CD4-positive, alpha-beta T cell (primary cell): ENCODE results near the gene HSDL2. TPM values are rescaled to one million over a fixed set of nuclear protein-coding genes. Genes with fewer than 3 reads are reported as not detected.
"Not testable (repeated sequence)": the region's sequence is repeated elsewhere in the genome, so short reads cannot be mapped to it uniquely, and the experiment has no call there.

ENCODE experiments used
- ATAC-seq: fragments of 200-7000 bp; cut with Tn5 transposase; one replicate; pipeline ENCODE4 v1.10.0; 2022; ENCODE audit warnings: mild to moderate bottlenecking; ENCODE audit not compliant: poor library complexity
- CTCF ChIA-PET: fragments of 350-600 bp; sonication (Branson Sonifier 250); formaldehyde crosslinking; loops from one replicate; lab custom pipeline; 2021; ENCODE audit warnings: antibody characterized with exemption, inconsistent platforms; lab: Charles Lee
- POLR2A ChIA-PET: fragments of 350-600 bp; sonication (Branson Sonifier 250); formaldehyde crosslinking; loops from one replicate; lab custom pipeline; 2021; ENCODE audit warnings: antibody characterized with exemption, inconsistent platforms; lab: Charles Lee
- DNase-seq, 14 experiments: peaks; one replicate each; pipeline ENCODE4 v3.0.0-alpha.2; 2013 to 2020; ENCODE audit warnings: mixed read lengths in 2 of 14
- H3K27ac ChIP-seq, 2 donors: one replicate each; pipeline versions ENCODE4 v1.5.1 to v1.7.0; 2013; ENCODE audit warnings: low read length in 2 of 2, low read depth in 1 of 2, mild to moderate bottlenecking in 1 of 2
- H3K27me3 ChIP-seq, 2 experiments: 1 replicate in 1 of 2; 2 replicates in 1 of 2; pipeline versions ENCODE4 v1.6.1 to v1.7.0; 2013; ENCODE audit warnings: low read length in 2 of 2, control low read depth in 1 of 2, mild to moderate bottlenecking in 1 of 2, moderate library complexity in 1 of 2; ENCODE audit not compliant: insufficient read depth in 2 of 2, control insufficient read depth in 1 of 2
- H3K36me3 ChIP-seq: one replicate; pipeline ENCODE4 v1.6.1; 2013; ENCODE audit warnings: low read length, control low read depth; ENCODE audit not compliant: insufficient read depth
- H3K4me1 ChIP-seq: one replicate; pipeline ENCODE4 v1.6.1; 2013; ENCODE audit warnings: low read length, control low read depth; ENCODE audit not compliant: insufficient read depth
- H3K4me3 ChIP-seq: one replicate; pipeline ENCODE4 v1.5.1; 2013; ENCODE audit warnings: mild to moderate bottlenecking, low read length, moderate library complexity
- H3K9me3 ChIP-seq, 2 experiments: 1 replicate in 1 of 2; 2 replicates in 1 of 2; pipeline versions ENCODE4 v1.6.1 to v1.7.0; 2013; ENCODE audit warnings: low read length in 2 of 2, mild to moderate bottlenecking in 2 of 2, control low read depth in 1 of 2, moderate library complexity in 1 of 2; ENCODE audit not compliant: control insufficient read depth in 1 of 2, insufficient read depth in 1 of 2
- H3K27ac Mint-ChIP-seq: one replicate; pipeline ENCODE4 v1.8.0; 2020; ENCODE audit warnings: mixed read lengths
- H3K27me3 Mint-ChIP-seq: one replicate; pipeline ENCODE4 v1.8.0; 2021; ENCODE audit warnings: mixed read lengths
- H3K36me3 Mint-ChIP-seq: one replicate; pipeline ENCODE4 v1.8.0; 2021; ENCODE audit warnings: low read depth, mixed read lengths
- H3K4me1 Mint-ChIP-seq: one replicate; pipeline ENCODE4 v1.8.0; 2021; ENCODE audit warnings: low read depth, mixed read lengths
- H3K4me3 Mint-ChIP-seq: one replicate; pipeline ENCODE4 v1.8.0; 2020; ENCODE audit warnings: mild to moderate bottlenecking, mixed read lengths
- H3K9me3 Mint-ChIP-seq: one replicate; pipeline ENCODE4 v1.8.0; 2020; ENCODE audit warnings: mixed read lengths
- intact Hi-C, 2 experiments: fragments of 100-400 bp; cut with DNase I in 1 of 2; cut with micrococcal nuclease in 1 of 2; formaldehyde crosslinking; loops; one replicate each; pipeline versions ENCODE4 v1.15.1 to v1.9.0; 2023 to 2025; cut with DNase I, micrococcal nuclease
- total RNA-seq, 174 experiments: library from RNA in 2 of 174; stranded (reverse) in 2 of 174; gene quantifications; one replicate each; pipeline ENCODE4 v1.2.3 and lab custom pipeline; 2021 to 2026
- TF ChIP-seq, protein P1 (sequence below): fragments of 200-600 bp; IDR thresholded peaks from one replicate; pipeline ENCODE4 v1.8.0; 2022; ENCODE audit warnings: antibody characterized with exemption, mild to moderate bottlenecking

HSDL2 gene
- total RNA-seq, 2 experiments from 2014 or later = 3.8 to 4.9 TPM

DNA sequence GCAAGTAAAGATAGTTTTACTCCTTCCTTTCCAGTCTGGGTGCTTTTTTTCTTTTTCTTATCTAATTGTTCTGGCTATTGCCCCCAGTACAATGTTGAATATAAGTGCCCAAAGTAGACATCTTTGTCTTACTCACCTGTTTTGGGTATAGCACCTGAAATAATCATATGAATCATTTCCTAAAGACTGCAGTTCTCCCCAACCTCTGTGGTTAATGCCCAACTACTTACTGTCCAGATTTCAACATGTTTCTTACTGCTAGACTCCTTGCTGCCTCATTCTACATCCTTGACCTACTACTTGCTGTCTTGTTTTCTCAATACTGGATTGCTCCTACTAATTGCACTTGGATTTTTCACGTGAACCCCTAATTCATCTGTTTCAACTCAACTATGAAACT, 8.8 kb upstream of the HSDL2 start:
- no peaks in the 10 kb centered on the region for H3K27me3 ChIP-seq
- no peak overlapping the region for H3K4me3 ChIP-seq
- no peak overlapping the region for H3K27ac ChIP-seq
- ChIA-PET CTCF (interaction anchor here (0.7 kb wide), 1 partner anchor 449 kb away, joined by 4 read pairs; no protein-coding TSS in a partner anchor), POLR2A (interaction anchor here (0.6 to 0.7 kb wide), 2 partner anchors 474 to 1018 kb away, joined by 3 read pairs; partner anchors contain the start of gene UGCG)
- DNase-seq = no peak
- no peak overlapping the region for H3K4me3 Mint-ChIP-seq
- peaks cover 3% of the 10 kb centered on the region for H3K4me1 ChIP-seq
- peaks cover 4% of the 10 kb centered on the region for H3K36me3 Mint-ChIP-seq
- TF ChIP-seq, protein P1, sequence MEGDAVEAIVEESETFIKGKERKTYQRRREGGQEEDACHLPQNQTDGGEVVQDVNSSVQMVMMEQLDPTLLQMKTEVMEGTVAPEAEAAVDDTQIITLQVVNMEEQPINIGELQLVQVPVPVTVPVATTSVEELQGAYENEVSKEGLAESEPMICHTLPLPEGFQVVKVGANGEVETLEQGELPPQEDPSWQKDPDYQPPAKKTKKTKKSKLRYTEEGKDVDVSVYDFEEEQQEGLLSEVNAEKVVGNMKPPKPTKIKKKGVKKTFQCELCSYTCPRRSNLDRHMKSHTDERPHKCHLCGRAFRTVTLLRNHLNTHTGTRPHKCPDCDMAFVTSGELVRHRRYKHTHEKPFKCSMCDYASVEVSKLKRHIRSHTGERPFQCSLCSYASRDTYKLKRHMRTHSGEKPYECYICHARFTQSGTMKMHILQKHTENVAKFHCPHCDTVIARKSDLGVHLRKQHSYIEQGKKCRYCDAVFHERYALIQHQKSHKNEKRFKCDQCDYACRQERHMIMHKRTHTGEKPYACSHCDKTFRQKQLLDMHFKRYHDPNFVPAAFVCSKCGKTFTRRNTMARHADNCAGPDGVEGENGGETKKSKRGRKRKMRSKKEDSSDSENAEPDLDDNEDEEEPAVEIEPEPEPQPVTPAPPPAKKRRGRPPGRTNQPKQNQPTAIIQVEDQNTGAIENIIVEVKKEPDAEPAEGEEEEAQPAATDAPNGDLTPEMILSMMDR = no peak
- H3K27ac Mint-ChIP-seq = no peak overlapping the region
- H3K27me3 Mint-ChIP-seq = no peaks in the 10 kb centered on the region
- no peaks in the 10 kb centered on the region for H3K36me3 ChIP-seq
- H3K9me3 Mint-ChIP-seq = peaks cover 13% of the 10 kb centered on the region
- intact Hi-C loops = no loop called here
- no peak for ATAC-seq
- peaks cover 11 to 17% of the 10 kb centered on the region in 2 experiments for H3K9me3 ChIP-seq
- no peaks in the 10 kb centered on the region for H3K4me1 Mint-ChIP-seq

DNA sequence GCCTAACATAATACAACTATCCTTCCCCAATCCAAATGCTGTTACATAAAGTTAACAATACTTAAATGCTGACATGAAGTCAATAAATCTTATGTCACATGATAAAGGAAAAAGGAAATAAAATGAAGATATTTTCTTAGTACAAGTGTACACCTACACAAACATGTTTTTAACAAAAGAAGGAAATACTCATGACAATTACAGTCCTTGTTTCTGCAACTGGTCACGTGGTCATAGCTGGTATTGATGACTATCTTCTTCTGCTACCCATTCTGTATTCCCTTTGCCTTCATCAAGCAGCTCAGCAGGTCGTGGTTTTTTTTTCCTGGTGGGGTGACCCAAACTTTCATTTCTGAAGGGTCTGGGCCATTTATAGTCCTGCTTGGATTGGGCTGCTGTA, 6.2 kb upstream of the HSDL2 start:
- peaks cover 11% of the 10 kb centered on the region for H3K4me1 ChIP-seq
- H3K27ac ChIP-seq, ATAC-seq, H3K27ac Mint-ChIP-seq, H3K36me3 Mint-ChIP-seq, H3K4me3 ChIP-seq, H3K27me3 ChIP-seq, H3K9me3 Mint-ChIP-seq, POLR2A ChIA-PET, H3K36me3 ChIP-seq, H3K27me3 Mint-ChIP-seq, H3K9me3 ChIP-seq, DNase-seq, intact Hi-C loops, CTCF ChIA-PET, H3K4me3 Mint-ChIP-seq: not testable (repeated sequence)
- H3K4me1 Mint-ChIP-seq = peaks cover 23% of the 10 kb centered on the region

DNA sequence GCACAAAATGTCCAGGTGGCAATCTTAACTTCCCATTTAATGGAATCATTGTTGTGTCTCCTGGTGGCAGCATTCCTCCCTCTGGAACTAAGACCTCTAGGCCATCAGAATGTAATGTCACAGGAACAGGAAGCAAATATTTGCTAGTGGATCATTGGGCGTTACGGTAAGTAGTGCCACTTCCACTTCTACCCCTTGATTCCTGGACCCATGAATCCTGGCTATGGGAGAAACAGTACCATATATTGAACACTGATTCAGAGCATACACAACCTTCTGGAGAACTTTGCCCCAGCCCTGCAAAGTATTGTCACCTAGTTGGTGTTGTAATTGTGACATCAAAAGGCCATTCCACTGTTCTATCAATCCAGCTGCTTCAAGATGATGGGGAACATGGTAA, 5.7 kb upstream of the HSDL2 start:
- peaks cover 15% of the 10 kb centered on the region for H3K4me1 ChIP-seq
- intact Hi-C loops, H3K27me3 Mint-ChIP-seq, H3K27ac ChIP-seq, H3K27me3 ChIP-seq, POLR2A ChIA-PET, ATAC-seq, DNase-seq, H3K27ac Mint-ChIP-seq, H3K4me3 Mint-ChIP-seq, CTCF ChIA-PET, H3K4me3 ChIP-seq, H3K36me3 ChIP-seq, H3K9me3 Mint-ChIP-seq, H3K9me3 ChIP-seq: not testable (repeated sequence)
- Mint-ChIP-seq H3K4me1 (peaks cover 29% of the 10 kb centered on the region), H3K36me3 (peaks cover 14% of the 10 kb centered on the region)

DNA sequence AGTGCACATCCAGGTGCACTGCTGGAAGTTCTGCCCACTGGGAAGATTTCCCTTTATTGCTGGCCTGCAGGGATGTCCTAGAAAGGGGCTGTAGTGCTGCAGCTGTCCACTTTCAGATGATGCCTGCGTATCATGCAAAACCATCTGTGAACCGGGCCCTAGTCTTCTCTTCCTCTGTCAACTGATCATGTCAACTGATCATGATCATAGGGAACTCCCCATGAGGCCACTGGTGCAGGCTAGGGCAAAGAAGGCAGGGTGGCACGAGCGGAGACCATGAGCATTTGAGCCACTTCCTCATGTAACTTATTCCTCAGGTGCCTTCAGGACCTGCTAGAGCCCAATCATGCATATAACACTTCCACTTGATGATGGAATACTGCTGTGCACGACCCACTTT, 4.5 kb upstream of the HSDL2 start:
- Histone ChIP-seq H3K27ac (no peak overlapping the region), H3K4me1 (peaks cover 15% of the 10 kb centered on the region), H3K9me3 (no peaks in the 10 kb centered on the region), H3K27me3 (no peaks in the 10 kb centered on the region), H3K4me3 (no peak overlapping the region), H3K36me3 (no peaks in the 10 kb centered on the region)
- intact Hi-C loops = loop anchor here in 1 of 2 experiments (5.0 kb wide), 1 partner anchor 43 kb away; the partner anchor contains the start of gene PTBP3
- ChIA-PET CTCF (no interaction called here), POLR2A (no interaction called here)
- TF ChIP-seq, protein P1 = no peak
- ATAC-seq = no peak
- Mint-ChIP-seq H3K9me3 (peaks cover 2% of the 10 kb centered on the region), H3K36me3 (peaks cover 22% of the 10 kb centered on the region), H3K4me3 (no peak overlapping the region), H3K27ac (no peak overlapping the region), H3K27me3 (no peaks in the 10 kb centered on the region), H3K4me1 (peaks cover 36% of the 10 kb centered on the region)
- no peak for DNase-seq
